DOHH2 (cell line): Measurements from ENCODE around the gene EPC1.

Source experiments
- EZH2phosphoT487 ChIP-seq: fragments of 200-600 bp; sonication (generic); IDR thresholded peaks from 2 replicates; pipeline ENCODE4 v1.6.1; 2017; ENCODE audit warnings: borderline replicate concordance, mild to moderate bottlenecking, antibody characterized with exemption, low read length, moderate library complexity, mixed read lengths
- TF ChIP-seq, protein P1 (sequence below): fragments of 200-600 bp; sonication (generic); IDR thresholded peaks from one replicate; pipeline ENCODE4 v1.5.1; 2014; ENCODE audit warnings: antibody characterized with exemption, mild to moderate bottlenecking, low read depth, low read length; ENCODE audit not compliant: poor library complexity, severe bottlenecking

DNA sequence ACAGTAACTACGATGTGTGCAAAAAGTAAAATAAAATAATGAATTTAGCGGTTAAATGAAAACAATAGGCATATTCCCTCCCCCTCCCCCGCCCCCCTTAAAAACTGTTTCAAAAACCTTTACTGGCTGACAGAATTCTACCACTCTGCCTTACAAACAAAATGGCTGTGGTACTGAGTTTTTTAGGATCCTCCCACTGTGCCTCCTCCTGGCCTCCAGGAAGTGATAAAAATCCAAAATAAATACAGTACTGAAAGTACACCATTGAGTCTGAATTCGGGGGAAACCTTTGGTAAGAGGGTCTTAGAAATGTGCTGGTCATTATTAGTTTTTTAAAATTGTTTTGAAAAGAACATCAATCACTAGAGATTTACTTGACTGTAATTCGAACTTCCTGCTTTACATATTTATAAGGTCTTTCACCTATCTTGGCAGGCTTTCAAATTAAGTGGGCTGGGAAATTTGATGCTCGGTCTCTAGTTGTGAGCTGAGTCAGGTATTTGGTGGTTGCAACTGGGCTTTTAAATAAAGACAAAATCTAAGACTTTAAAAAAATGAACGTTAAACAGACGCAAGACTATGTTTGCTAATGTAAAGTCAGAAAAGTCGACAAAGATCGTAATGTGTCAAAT, 32.5 kb upstream of the EPC1 start:
- TF ChIP-seq, protein P1, sequence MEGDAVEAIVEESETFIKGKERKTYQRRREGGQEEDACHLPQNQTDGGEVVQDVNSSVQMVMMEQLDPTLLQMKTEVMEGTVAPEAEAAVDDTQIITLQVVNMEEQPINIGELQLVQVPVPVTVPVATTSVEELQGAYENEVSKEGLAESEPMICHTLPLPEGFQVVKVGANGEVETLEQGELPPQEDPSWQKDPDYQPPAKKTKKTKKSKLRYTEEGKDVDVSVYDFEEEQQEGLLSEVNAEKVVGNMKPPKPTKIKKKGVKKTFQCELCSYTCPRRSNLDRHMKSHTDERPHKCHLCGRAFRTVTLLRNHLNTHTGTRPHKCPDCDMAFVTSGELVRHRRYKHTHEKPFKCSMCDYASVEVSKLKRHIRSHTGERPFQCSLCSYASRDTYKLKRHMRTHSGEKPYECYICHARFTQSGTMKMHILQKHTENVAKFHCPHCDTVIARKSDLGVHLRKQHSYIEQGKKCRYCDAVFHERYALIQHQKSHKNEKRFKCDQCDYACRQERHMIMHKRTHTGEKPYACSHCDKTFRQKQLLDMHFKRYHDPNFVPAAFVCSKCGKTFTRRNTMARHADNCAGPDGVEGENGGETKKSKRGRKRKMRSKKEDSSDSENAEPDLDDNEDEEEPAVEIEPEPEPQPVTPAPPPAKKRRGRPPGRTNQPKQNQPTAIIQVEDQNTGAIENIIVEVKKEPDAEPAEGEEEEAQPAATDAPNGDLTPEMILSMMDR, result no peak
- no peak for TF ChIP-seq EZH2phosphoT487
